Fibroblast of lung (primary cell): Measurements from ENCODE around the gene CXCL8. TPM values are rescaled to one million over a fixed set of nuclear protein-coding genes. Genes with fewer than 3 reads are reported as not detected.
A peak's percentile ranks its signal among the peaks of the same experiment; 100 is the strongest.
"Not testable (repeated sequence)": the region's sequence is repeated elsewhere in the genome, so short reads cannot be mapped to it uniquely, and the experiment has no call there.

Experiments
- DNase-seq, 2 donors: peaks; one replicate each; pipeline versions ENCODE4 v3.0.0 to v3.0.0-alpha.2; 2010; ENCODE audit warnings: low read depth in 2 of 2
- H2AFZ ChIP-seq: 2 replicates; pipeline ENCODE4 v1.5.1; 2012; ENCODE audit warnings: low read length, control low read depth, inconsistent platforms
- H3K27ac ChIP-seq: 2 replicates; pipeline ENCODE4 v1.5.1; 2011; ENCODE audit warnings: low read length, control low read depth; ENCODE audit not compliant: insufficient read depth
- H3K27me3 ChIP-seq: 2 replicates; pipeline ENCODE4 v1.5.1; 2011; ENCODE audit warnings: mild to moderate bottlenecking, low read length; ENCODE audit not compliant: control insufficient read depth, insufficient read depth
- H3K36me3 ChIP-seq: 2 replicates; pipeline ENCODE4 v1.5.1; 2011; ENCODE audit warnings: low read length; ENCODE audit not compliant: control insufficient read depth, insufficient read depth
- H3K4me1 ChIP-seq: 2 replicates; pipeline ENCODE4 v1.5.1; 2011; ENCODE audit warnings: low read length; ENCODE audit not compliant: control insufficient read depth, insufficient read depth; ENCODE audit errors: extremely low read depth
- H3K4me2 ChIP-seq: 2 replicates; pipeline ENCODE4 v1.5.1; 2011; ENCODE audit warnings: low read length, control low read depth; ENCODE audit not compliant: insufficient read depth; ENCODE audit errors: extremely low read depth
- H3K4me3 ChIP-seq, 4 experiments: fragments of 200-600 bp in 1 of 4; sonication (generic) in 1 of 4; replicated peaks in 1 of 4; 2 replicates each; pipeline ENCODE4 v1.5.1; 2011 to 2016; ENCODE audit warnings: low read length in 4 of 4, low read depth in 3 of 4, mild to moderate bottlenecking in 3 of 4, control low read depth in 2 of 4, inconsistent platforms in 1 of 4, mixed read lengths in 1 of 4; ENCODE audit not compliant: insufficient read depth in 1 of 4; ENCODE audit errors: control extremely low read depth in 1 of 4
- H3K79me2 ChIP-seq: 2 replicates; pipeline ENCODE4 v1.5.1; 2012; ENCODE audit warnings: mild to moderate bottlenecking, low read length, inconsistent platforms; ENCODE audit not compliant: control insufficient read depth, insufficient read depth
- H3K9ac ChIP-seq: 2 replicates; pipeline ENCODE4 v1.5.1; 2011; ENCODE audit warnings: mild to moderate bottlenecking, low read length, control low read depth; ENCODE audit not compliant: insufficient read depth
- H3K9me3 ChIP-seq: 2 replicates; pipeline ENCODE4 v1.5.1; 2012; ENCODE audit warnings: low read depth, low read length; ENCODE audit not compliant: control insufficient read depth, insufficient read depth
- H4K20me1 ChIP-seq: 2 replicates; pipeline ENCODE4 v1.5.1; 2011; ENCODE audit warnings: low read length; ENCODE audit not compliant: control insufficient read depth, insufficient read depth; ENCODE audit errors: extremely low read depth
- CTCF ChIP-seq, 2 donors: IDR thresholded peaks in 1 of 2; conservative IDR thresholded peaks in 1 of 2; 1 replicate in 1 of 2; 2 replicates in 1 of 2; pipeline ENCODE4 v1.5.1; 2011 to 2012; ENCODE audit warnings: low read length in 2 of 2, control low read depth in 1 of 2, inconsistent platforms in 1 of 2, low read depth in 1 of 2, mild to moderate bottlenecking in 1 of 2
- EZH2 ChIP-seq: IDR thresholded peaks from 2 replicates; pipeline ENCODE4 v1.5.1; 2012; ENCODE audit warnings: low read length, control low read depth, mild to moderate bottlenecking; ENCODE audit errors: missing control alignments
- polyA plus RNA-seq, 2 donors: library from polyadenylated mRNA; depleted of rRNA in 1 of 2; stranded (reverse) in 1 of 2; unstranded in 1 of 2; fragments of >200 nt; gene quantifications; 2 replicates each; pipeline ENCODE4 v1.2.1, GENCODE V29; 2011 to 2012; ENCODE audit warnings: missing spikeins in 1 of 2
- total RNA-seq: library from RNA; depleted of rRNA; stranded (reverse); fragments of >200 nt; gene quantifications from 2 replicates; pipeline ENCODE4 v1.2.1, GENCODE V29; 2014

Gene CXCL8
- total and polyA plus RNA-seq, 2 donors (not counting 1 experiment from before 2014, with no cell fraction given), result 1.3 to 1.4 TPM

GRCh38 chr4:73772363-73772762 is 32.0 kb downstream of the CXCL8 start:
- Histone ChIP-seq H3K79me2 (no peaks in the 10 kb centered on the region), H3K4me1 (peaks cover 11% of the 10 kb centered on the region), H3K9ac (no peak overlapping the region), H2AFZ (no peak overlapping the region), H3K27me3 (no peaks in the 10 kb centered on the region), H3K36me3 (no peaks in the 10 kb centered on the region), H3K4me2 (no peak overlapping the region), H4K20me1 (no peaks in the 10 kb centered on the region), H3K4me3 (no peak overlapping the region), H3K27ac (no peak overlapping the region), H3K9me3 (no peaks in the 10 kb centered on the region)
- TF ChIP-seq EZH2 (no peak), CTCF (conservative IDR thresholded peaks at IDR 0.05 in 1 of 2, IDR thresholded peaks at IDR 0.05 in 1 of 2; ENCODE audit: low read depth in 1 of 2, low read length in 2 of 2) (no peak)
- DNase-seq, result no peak

GRCh38 chr4:73774406-73774805 is 34.0 kb downstream of the CXCL8 start:
- not testable (repeated sequence) for H3K9ac ChIP-seq, H3K36me3 ChIP-seq, H3K27me3 ChIP-seq, H3K27ac ChIP-seq, H3K9me3 ChIP-seq, DNase-seq, H3K4me2 ChIP-seq, H4K20me1 ChIP-seq, H3K79me2 ChIP-seq, H3K4me3 ChIP-seq, H2AFZ ChIP-seq
- H3K4me1 ChIP-seq, result peaks cover 11% of the 10 kb centered on the region

- Histone ChIP-seq H3K4me3 (no peak overlapping the region), H3K4me1 (peaks cover 11% of the 10 kb centered on the region), H3K4me2 (peak overlapping the region; percentile 44), H3K36me3 (no peaks in the 10 kb centered on the region), H2AFZ (no peak overlapping the region), H3K27me3 (no peaks in the 10 kb centered on the region), H3K9me3 (no peaks in the 10 kb centered on the region), H3K79me2 (no peaks in the 10 kb centered on the region), H3K9ac (no peak overlapping the region), H3K27ac (no peak overlapping the region), H4K20me1 (no peaks in the 10 kb centered on the region)
- no peak for TF ChIP-seq CTCF (conservative IDR thresholded peaks at IDR 0.05 in 1 of 2, IDR thresholded peaks at IDR 0.05 in 1 of 2; ENCODE audit: low read depth in 1 of 2, low read length in 2 of 2)
- no peak for TF ChIP-seq EZH2
- DNase-seq, result peak; percentile 91 to 94
Measured at GRCh38 chr4:73776321-73776729, 36.0 kb downstream of the CXCL8 start.
